NCI-H510A treated with DMSO at 0.1 percent for 48 hours (cell line): ENCODE measurements around the gene ASNS.
A peak's percentile ranks its signal among the peaks of the same experiment; 100 is the strongest.
"Not testable (repeated sequence)": the region's sequence is repeated elsewhere in the genome, so short reads cannot be mapped to it uniquely, and the experiment has no call there.

Experiments
- DNase-seq: peaks from one replicate; lab custom pipeline; 2025; lab: John Stamatoyannopoulos, UW

ASNS gene, protein sequence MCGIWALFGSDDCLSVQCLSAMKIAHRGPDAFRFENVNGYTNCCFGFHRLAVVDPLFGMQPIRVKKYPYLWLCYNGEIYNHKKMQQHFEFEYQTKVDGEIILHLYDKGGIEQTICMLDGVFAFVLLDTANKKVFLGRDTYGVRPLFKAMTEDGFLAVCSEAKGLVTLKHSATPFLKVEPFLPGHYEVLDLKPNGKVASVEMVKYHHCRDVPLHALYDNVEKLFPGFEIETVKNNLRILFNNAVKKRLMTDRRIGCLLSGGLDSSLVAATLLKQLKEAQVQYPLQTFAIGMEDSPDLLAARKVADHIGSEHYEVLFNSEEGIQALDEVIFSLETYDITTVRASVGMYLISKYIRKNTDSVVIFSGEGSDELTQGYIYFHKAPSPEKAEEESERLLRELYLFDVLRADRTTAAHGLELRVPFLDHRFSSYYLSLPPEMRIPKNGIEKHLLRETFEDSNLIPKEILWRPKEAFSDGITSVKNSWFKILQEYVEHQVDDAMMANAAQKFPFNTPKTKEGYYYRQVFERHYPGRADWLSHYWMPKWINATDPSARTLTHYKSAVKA

GRCh38 chr7:97872025-97872669 is at the start of gene ASNS:
Gene ASNS (minus strand): TSS chr7:97872408. CDS start chr7:97869156, 3,252 bp downstream.
- DNase-seq, result peak; percentile 86

DNA sequence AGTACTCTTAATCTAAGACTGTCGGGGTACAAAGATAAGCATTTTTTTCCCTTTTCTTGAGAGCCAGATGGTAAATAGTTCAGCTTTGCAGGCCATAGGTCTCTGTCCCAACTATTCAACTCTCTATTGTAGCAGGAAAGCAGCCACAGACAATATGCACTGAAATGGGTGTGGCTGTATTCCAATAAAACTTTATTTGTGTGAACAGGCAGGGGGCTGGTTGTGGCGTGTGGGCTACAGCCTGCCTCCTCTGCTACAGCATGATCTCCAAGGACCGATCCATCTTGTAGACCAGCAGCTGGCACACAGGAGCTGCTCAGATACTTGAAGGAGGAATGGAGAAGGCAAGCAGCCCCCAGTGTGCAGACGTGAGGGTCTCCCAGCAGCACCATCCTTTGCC is 49.0 kb upstream of the ASNS start:
- DNase-seq, result not testable (repeated sequence)

DNA sequence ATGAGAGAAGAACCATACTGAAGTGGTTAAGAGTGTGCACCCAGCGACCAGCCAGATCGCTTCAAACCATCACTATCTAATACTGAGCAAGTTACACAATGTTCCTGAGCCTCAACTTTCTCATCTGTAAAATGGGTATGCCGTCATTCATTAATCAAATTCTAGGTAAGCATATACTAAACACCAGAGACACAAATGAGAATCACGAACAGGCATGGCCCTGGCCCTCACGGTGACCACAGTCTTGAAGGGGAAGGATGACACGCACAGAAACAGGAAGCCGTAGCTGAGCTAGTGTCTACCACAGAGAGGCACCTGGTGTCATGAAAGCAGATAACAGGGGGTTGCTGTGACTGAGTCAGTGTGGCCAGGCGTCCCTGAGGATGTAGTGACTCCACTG is 43.1 kb upstream of the ASNS start:
- DNase-seq, result not testable (repeated sequence)

DNA sequence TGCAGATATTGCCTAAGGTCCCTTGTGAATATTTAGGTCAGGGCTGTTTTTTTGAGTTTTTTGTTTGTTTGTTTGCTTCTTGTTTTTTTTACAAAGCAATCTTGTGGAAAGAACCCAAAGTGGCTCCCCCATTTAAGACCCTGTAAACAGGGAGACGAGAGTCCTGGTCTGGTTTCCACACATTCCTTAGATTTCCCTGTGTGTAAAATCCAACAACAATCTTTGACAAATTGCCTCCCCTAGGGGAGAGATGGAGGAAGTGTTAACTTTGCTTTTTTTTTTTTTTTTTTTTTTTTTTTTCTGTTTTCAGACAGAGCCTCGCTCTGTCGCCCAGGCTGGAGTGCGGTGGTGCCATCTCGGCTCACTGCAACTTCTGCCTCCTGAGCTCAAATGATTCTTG is 40.1 kb upstream of the ASNS start:
- DNase-seq, result not testable (repeated sequence)

DNA sequence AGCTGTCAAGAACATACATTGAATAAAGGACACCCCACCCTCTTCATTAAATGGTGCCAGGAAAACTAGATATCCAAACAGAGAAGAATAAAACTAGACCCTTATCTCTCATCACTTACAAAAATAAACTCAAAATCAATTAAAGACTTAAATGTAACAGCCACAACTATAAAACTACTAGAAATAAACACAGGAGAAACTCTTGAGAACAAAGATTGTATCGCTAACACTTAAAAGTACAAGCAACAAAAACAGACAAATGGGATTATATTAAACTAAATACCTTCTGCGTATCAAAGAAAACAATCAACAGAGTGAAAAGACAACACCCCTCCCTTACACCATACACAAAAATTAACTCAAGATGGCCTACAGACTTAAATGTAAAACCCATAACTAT is 24.7 kb upstream of the ASNS start:
- not testable (repeated sequence) for DNase-seq

- not testable (repeated sequence) for DNase-seq
These were observed 19.5 kb upstream of the ASNS start for GRCh38 chr7:97891721-97892120.

DNA sequence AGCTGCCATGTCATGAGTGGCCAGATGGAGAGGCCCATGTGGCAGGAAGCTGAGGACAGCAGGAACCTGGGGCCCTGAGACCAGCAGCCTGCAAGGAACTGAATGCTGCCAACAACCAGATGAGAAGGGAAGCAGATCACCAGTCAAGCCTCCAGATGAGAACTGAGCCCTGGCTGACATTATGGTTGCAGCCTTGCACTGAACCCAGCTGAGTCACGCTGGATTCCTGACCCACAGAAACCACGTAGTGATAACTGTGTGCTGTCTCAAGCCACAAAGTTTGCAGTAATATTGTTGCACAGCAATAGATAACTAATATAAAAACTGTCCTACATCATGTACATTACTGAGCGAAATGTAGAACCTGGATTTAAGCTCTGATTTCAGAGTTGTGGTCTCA is 7.3 kb upstream of the ASNS start:
- not testable (repeated sequence) for DNase-seq

GRCh38 chr7:97874894-97875293 is 2.7 kb upstream of the ASNS start:
- DNase-seq, result not testable (repeated sequence)

DNA sequence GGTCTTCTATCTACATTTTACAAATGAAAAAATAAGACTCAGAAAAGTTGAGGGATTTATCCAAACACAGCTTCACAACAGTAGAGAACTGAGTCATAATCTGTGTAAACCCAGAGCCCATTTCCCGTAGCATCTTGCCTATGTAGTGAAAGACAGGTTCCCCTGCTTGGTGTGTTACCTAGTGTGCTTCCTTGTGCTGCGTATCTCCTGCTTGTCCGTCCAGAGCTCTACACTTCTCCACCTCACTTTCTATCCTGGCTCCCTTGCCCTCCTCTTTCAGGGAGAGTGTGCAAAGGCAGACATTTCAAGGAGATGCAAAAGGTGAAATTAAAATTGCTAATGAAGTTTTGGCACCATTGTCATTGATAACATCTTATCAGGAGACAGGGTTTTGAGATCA is 1.4 kb upstream of the ASNS start:
- DNase-seq, result no peak

- peak; percentile 33 for DNase-seq
These were observed 566 bp downstream of the ASNS start for GRCh38 chr7:97871659-97872024.

DNA sequence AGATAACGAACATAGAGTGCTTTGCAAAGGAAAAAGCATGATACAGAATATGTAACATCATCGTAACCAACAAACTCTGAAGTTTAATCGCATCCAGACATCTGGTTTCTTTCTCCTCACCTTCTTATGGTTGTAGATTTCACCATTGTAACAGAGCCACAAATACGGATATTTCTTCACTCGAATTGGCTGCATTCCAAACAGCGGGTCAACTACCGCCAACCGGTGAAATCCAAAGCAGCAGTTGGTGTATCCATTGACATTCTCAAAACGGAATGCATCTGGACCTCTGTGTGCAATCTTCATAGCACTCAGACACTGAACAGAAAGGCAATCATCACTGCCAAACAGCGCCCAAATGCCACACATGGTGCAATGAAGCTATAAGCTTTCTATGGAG is 3.4 kb downstream of the ASNS start:
- no peak for DNase-seq

GRCh38 chr7:97868314-97868713 is 3.9 kb downstream of the ASNS start:
- no peak for DNase-seq

DNA sequence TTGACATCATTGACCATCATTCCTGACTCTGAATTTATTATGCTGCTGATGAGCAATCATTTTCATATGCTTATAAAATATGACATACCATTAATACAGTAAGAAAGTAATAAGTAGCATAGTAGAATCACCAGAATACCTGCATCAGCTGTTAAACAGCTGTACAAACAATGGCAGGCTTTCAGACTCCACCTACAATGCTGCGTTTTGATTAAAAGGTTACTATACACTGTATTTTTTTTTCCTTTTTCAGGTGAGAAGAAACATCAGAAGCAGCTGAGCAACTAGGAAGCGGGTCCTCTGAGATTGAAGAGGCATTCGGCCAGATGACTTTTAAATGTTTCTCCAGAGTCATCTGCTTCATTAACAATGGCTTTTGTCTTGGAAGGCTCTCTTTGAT is 7.1 kb downstream of the ASNS start:
- DNase-seq, result no peak

DNA sequence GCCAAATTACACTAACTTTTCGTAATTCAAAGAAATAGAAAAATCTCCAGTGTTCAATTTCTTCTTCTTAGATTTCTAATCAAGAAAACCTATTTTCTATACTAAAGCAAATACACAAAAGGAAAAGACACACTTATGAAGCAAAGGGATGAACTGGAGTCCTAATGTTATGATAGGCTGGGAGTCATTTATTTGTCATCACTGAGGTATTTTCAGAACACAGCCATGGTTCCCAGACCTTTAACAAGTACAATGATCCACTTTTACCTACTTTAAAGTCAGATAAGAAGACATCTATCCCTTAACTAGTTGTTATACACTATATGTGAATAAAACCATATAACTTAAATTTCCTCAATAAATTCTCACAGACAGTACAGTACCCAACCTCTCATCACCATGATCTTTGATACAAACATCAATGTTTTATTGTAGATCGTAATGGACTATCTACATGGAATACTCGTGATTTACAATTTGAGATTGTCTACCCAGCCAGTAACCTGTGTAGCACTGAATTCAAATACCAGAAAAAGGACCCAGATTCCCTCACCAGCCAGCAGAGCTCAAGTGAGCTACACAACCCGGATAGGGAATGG is 12.5 kb downstream of the ASNS start:
- DNase-seq, result no peak

DNA sequence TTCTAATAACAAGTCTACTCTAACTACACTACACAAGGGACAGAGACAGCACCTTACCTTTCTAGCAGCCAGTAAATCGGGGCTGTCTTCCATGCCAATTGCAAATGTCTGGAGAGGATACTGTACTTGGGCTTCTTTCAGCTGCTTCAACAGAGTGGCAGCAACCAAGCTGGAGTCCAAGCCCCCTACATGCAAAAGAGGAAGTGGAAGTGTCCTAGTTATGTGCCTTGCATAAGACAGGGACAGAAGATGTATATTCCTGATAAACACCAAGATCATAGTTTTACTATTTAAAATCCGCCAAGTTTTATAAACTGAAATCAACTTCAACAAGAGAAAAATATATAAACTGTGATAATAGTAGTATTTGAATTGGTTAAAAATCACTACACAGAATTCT is 14.0 kb downstream of the ASNS start:
- no peak for DNase-seq

- no peak for DNase-seq
These were observed 14.7 kb downstream of the ASNS start for GRCh38 chr7:97857544-97857943.

- DNase-seq, result no peak
These were observed 20.5 kb downstream of the ASNS start for GRCh38 chr7:97851683-97852082.

DNA sequence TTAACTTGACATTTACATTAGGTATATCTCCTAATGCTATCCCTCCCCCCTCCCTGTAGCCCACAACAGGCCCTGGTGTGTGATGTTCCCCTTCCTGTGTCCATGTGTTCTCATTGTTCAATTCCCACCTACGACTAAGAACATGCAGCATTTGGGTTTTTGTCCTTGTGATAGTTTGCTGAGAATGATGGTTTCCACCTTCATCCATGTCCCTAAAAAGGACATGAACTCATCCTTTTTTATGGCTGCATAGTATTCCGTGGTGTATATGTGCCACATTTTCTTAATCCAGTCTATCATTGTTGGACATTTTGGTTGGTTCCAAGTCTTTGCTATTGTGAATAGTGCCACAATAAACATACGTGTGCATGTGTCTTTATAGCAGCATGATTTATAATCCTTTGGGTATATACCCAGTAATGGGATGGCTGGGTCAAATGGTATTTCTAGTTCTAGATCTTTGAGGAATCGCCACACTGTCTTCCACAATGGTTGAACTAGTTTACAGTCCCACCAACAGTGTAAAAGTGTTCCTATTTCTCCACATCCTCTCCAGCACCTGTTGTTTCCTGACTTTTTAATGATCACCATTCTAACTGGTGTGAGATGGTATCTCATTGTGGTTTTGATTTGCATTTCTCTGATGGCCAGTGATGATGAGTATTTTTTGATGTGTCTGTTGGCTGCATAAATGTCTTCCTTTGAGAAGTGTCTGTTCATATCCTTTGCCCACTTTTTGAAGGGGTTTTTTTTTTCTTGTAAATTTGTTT is 21.8 kb downstream of the ASNS start:
- DNase-seq, result not testable (repeated sequence)

DNA sequence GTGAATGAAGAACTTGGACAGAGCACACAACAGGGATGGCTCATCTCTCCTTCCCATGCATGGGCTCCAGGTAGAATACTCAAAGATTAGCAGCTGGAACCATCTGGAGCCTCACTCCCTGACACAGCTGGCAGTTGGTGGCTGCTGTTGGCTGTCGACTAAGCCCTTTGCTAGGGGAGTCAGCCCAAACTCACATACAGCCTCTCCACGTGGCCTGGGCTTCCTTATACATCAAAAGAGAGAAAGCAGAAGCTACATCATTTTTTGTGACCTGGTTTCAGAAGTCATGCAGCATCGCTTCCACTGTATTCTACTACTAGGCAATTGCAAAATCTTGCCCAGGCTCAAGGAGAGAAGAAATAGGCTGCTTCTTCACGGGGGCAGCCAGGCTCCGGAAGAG is 24.4 kb downstream of the ASNS start:
- DNase-seq, result no peak

- no peak for DNase-seq
These were observed 25.3 kb downstream of the ASNS start for GRCh38 chr7:97846945-97847344.

DNA sequence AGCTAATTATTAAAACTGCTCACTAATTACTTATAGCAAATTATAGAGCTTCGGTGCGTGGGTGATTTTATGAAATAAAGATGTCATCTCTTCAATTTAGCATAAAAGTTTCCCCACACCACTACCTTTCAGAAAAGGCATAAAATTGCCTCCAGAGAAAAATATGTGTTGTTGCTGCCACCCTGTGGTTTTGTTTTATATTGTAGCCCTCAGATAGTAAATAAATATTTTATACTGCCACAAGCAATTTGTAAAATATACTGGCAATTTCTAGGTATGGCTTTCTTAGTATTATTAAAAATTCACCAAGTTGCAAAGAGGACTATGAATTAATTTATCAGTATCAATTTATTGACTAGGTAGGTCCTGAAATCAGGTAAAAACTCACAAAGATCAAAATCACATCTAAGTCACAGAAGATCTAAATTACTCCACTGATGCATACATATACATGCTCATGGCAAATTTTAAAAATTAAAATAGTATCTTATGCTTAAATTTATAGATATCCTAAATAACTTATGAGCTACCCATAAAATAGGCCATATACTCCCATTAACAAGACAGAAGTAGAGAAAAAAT is 26.5 kb downstream of the ASNS start:
- DNase-seq, result peak; percentile 4

GRCh38 chr7:97844036-97844435 is 28.2 kb downstream of the ASNS start:
- no peak for DNase-seq
